Omental fat pad (tissue), 4 donors: Measurements from ENCODE around the gene SOX21. TPM values are rescaled to one million over a fixed set of nuclear protein-coding genes. Genes with fewer than 3 reads are reported as not detected.

Experiments
- ATAC-seq: fragments of 150-250 bp; one replicate; pipeline ENCODE4 v1.9.1; 2016; ENCODE audit warnings: mild to moderate bottlenecking, moderate library complexity; ENCODE audit not compliant: low FRiP score
- DNase-seq: peaks from one replicate; pipeline ENCODE4 v3.0.0-alpha.2; 2019; ENCODE audit warnings: low spot score
- total RNA-seq, 4 donors: library from RNA; depleted of rRNA; stranded (reverse); fragments of >200 nt; gene quantifications; one replicate each; pipeline ENCODE4 v1.1.0, GENCODE V29; 2016
- TF ChIP-seq, protein P1 (sequence below), 3 donors: fragments of 450-650 bp; IDR thresholded peaks; one replicate each; pipeline ENCODE4 v1.5.1; 2016 to 2017; ENCODE audit warnings: antibody characterized with exemption in 3 of 3, mild to moderate bottlenecking in 3 of 3, moderate library complexity in 2 of 3

The SOX21 gene
- total RNA-seq, 4 donors from 2014 or later, result not detected

DNA sequence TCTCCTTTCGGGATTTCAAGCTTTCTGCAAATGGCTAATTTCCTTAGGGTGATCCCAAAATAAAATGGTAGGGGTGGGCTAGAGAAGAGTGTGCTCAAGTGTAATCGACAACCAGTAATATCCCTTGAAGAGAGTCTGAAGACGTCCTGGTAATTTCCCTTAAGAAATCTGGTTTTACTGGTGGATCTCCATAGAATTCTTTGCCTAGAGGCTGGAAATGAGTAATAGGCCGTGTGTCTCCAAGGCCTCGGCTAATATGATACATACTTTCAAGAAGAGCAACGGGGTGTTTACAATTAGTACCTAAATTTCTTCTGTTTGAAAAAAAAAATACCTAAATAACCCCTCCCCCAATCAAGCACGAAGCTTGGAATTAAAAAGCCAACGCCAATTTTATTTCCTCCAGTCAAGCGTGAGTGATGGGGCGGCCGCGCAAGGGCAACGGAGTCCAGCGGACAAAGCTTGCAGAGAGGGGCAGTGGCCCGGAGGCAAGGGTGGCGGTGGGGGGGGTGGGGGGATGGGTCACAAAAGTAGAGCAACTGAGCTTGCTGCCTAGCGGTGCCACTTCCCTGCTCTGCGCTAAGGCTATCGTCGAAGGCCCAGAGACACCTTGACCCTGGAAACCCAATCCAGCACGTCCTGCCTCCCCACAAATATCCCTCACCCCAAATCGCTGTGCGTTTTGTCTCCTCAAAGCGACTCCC, 7.8 kb downstream of the SOX21 start:
- no peak for ATAC-seq
- TF ChIP-seq, protein P1, sequence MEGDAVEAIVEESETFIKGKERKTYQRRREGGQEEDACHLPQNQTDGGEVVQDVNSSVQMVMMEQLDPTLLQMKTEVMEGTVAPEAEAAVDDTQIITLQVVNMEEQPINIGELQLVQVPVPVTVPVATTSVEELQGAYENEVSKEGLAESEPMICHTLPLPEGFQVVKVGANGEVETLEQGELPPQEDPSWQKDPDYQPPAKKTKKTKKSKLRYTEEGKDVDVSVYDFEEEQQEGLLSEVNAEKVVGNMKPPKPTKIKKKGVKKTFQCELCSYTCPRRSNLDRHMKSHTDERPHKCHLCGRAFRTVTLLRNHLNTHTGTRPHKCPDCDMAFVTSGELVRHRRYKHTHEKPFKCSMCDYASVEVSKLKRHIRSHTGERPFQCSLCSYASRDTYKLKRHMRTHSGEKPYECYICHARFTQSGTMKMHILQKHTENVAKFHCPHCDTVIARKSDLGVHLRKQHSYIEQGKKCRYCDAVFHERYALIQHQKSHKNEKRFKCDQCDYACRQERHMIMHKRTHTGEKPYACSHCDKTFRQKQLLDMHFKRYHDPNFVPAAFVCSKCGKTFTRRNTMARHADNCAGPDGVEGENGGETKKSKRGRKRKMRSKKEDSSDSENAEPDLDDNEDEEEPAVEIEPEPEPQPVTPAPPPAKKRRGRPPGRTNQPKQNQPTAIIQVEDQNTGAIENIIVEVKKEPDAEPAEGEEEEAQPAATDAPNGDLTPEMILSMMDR (IDR thresholded peaks at IDR 0.05), result no peak
- DNase-seq, result no peak

DNA sequence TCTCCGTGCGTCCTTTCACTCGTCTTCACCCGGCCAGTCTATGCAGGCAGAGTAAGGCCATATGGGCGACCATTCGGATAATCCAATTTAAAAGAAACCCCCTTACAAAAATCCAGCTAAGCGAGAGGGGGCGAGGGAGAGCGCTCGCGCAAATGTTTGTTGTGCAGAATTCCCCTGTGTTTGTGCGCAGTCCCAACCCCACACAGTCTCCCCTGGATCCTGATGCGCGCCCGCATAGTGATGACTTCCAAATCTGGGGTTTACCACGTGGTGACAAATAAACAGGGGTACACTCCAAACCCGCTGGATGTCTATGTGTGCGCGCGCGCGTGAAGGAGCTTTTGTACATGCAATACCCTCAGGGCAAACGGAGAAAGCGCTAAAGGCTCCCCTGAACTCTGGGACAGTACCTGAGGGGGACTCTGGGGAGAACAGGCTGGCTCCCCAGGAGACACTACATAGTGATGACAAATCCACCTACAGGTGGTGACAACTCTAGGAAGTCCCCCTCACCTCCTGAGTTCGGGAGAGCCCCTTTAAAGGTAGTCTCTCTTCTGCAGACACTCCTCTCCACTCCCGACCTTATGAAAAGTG, 8.5 kb downstream of the SOX21 start:
- TF ChIP-seq, protein P1 (IDR thresholded peaks at IDR 0.05), result no peak
- ATAC-seq (no peak), DNase-seq (no peak)

DNA sequence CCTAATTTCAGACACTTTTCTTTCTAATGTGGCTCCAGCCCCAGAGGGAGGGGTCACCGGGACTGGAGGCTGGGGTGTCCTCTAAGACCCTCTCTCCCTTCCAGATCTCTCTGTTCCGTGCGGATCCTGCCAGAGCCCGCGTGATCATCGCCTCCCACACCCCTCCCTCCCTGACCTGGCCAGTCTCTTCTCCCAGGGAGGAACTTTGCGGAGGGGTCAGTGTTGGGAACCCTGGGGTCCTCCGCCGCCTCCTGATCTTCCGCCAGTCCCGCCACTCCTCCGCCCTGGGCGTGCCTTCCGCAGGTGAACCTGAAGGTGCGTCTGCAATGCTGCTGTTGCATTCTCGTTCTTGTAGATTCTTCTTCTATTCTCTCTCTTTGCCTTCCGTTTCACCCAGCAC, 9.1 kb downstream of the SOX21 start:
- ATAC-seq (no peak), DNase-seq (no peak)
- TF ChIP-seq, protein P1 (IDR thresholded peaks at IDR 0.05), result no peak

DNA sequence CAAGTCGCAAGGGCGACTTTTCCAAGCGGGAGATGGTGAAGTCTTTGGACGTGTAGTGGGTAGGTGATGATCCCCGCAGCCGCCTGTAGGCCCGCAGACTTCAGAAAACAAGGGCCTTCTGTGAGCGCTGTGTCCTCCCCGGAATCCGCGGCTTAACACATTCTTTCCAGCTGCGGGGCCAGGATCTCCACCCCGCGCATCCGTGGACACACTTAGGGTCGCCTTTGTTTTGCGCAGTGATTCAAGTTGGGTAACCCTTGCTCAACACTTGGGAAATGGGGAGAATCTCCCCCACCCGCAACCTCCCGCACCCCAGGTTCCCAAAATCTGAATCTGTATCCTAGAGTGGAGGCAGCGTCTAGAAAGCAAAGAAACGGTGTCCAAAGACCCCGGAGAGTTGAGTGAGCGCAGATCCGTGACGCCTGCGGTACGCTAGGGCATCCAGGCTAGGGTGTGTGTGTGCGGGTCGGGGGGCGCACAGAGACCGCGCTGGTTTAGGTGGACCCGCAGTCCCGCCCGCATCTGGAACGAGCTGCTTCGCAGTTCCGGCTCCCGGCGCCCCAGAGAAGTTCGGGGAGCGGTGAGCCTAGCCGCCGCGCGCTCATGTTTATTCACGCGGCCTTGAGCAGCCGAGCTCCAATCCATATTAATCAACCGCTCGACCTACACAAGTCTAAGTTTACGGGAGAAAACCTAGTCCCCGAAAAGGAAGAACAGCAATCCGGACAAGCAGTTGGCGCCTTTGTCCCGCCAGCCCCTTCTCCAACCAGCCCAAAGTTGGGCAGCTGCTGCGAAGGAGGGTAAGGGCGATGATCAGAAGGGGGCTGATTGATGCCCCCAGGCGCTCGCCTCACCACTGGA, 9.9 kb downstream of the SOX21 start:
- DNase-seq (no peak), ATAC-seq (no peak)
- TF ChIP-seq, protein P1 (IDR thresholded peaks at IDR 0.05), result no peak

DNA sequence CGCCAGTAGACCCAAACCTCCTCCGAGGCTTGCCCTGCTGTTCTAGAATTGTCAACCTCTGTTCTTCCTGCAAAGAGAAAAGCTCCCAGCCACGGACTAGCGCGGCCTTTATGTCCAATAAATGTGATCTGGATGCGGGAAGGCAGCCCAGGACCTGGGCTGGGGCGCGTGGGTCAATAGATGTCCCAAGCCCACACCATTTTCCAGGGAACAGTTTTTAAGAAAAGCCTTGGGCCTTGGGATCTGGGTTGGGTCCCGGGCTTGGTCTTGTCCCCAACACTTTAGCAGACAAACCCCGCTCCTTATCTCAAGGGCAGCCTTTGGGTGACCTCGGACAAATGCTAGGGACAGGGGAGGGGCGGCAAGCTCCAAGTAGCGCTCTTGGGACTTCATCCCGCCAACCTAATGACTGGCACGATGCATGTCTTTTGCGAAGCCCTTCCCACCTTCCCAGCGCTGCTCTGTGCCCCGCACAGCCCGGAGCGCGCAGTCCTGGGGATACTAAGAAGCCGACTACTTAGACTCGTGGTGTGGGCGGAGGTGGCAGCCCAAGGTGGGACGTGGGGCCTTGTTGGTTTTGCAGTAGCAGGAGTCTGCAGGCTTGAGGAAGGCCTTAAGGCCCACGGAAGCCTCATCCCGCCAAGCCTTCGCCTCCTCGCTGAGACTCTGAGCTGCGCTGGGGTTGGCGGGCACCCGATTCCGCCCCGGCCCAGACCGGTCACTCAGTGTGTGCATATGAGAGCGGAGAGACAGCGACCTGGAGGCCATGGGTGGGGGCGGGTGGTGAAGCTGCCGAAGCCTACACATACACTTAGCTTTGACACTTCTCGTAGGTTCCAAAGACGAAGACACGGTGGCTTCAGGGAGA, 10.8 kb downstream of the SOX21 start:
- DNase-seq (no peak), ATAC-seq (no peak)
- TF ChIP-seq, protein P1 (IDR thresholded peaks at IDR 0.05), result no peak

DNA sequence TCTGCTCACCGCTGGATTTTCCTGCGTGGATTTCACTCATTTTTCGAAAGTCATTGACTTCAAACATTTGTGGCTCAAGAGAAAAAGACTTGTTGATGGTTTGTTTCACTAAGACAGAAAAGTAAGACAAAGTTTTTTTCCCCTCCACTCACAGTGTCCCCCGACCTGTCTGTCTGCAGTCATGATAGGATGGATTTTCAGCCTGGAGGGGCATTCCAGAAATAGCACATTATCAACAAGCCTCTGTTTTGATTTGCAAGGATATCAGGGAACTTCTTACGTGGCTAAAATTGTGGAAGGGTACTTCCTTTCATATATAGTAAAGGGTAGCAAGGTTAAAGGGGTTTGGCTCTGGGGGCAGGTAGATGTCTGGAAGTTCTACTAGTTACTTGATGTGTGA, 11.8 kb downstream of the SOX21 start:
- DNase-seq (no peak), ATAC-seq (no peak)
- TF ChIP-seq, protein P1 (IDR thresholded peaks at IDR 0.05), result no peak
